KMS-11 (cell line): Measurements from ENCODE around the gene ASB18.

Source experiments
- H2AFZ ChIP-seq: fragments of 200-600 bp; sonication (generic); 2 replicates; pipeline ENCODE4 v1.6.1; 2016; ENCODE audit warnings: antibody characterized with exemption, mixed run types, low read depth
- H3K27ac ChIP-seq: fragments of 200-600 bp; sonication (generic); 2 replicates; pipeline ENCODE4 v1.6.1; 2016; ENCODE audit warnings: mild to moderate bottlenecking, mixed run types
- H3K27me3 ChIP-seq: fragments of 200-600 bp; sonication (generic); 2 replicates; pipeline ENCODE4 v1.6.1; 2017; ENCODE audit warnings: mild to moderate bottlenecking, low read depth, mixed run types, moderate library complexity; ENCODE audit not compliant: insufficient read depth
- H3K36me3 ChIP-seq: fragments of 200-600 bp; sonication (generic); 2 replicates; pipeline ENCODE4 v1.6.1; 2017; ENCODE audit warnings: mild to moderate bottlenecking, mixed run types; ENCODE audit not compliant: insufficient read depth
- H3K4me1 ChIP-seq: fragments of 200-600 bp; sonication (generic); 2 replicates; pipeline ENCODE4 v1.6.1; 2016; ENCODE audit warnings: mild to moderate bottlenecking, low read depth, mixed run types; ENCODE audit not compliant: poor library complexity, severe bottlenecking
- H3K4me2 ChIP-seq: fragments of 200-600 bp; sonication (generic); 2 replicates; pipeline ENCODE4 v1.7.0; 2016; ENCODE audit warnings: mild to moderate bottlenecking, mixed run types
- H3K4me3 ChIP-seq: fragments of 200-600 bp; sonication (generic); IDR thresholded peaks from 2 replicates; pipeline ENCODE4 v1.6.1; 2017; ENCODE audit warnings: low read depth, low read length, mixed read lengths; ENCODE audit not compliant: insufficient read depth
- H3K79me2 ChIP-seq: fragments of 200-600 bp; sonication (generic); 2 replicates; pipeline ENCODE4 v1.6.1; 2016; ENCODE audit warnings: low read depth, mixed run types; ENCODE audit not compliant: insufficient read depth
- H3K9ac ChIP-seq: fragments of 200-600 bp; sonication (generic); 2 replicates; pipeline ENCODE4 v1.6.1; 2016; ENCODE audit warnings: mild to moderate bottlenecking, mixed run types
- H4K20me1 ChIP-seq: fragments of 200-600 bp; sonication (generic); 2 replicates; pipeline ENCODE4 v1.6.1; 2016; ENCODE audit warnings: mild to moderate bottlenecking, mixed run types; ENCODE audit not compliant: insufficient read depth
- CTCF ChIP-seq: fragments of 200-600 bp; sonication (generic); conservative IDR thresholded peaks from 2 replicates; pipeline ENCODE4 v1.6.1; 2017; ENCODE audit warnings: low read depth, mild to moderate bottlenecking, antibody characterized with exemption, low read length, moderate library complexity, mixed read lengths

The ASB18 gene

DNA sequence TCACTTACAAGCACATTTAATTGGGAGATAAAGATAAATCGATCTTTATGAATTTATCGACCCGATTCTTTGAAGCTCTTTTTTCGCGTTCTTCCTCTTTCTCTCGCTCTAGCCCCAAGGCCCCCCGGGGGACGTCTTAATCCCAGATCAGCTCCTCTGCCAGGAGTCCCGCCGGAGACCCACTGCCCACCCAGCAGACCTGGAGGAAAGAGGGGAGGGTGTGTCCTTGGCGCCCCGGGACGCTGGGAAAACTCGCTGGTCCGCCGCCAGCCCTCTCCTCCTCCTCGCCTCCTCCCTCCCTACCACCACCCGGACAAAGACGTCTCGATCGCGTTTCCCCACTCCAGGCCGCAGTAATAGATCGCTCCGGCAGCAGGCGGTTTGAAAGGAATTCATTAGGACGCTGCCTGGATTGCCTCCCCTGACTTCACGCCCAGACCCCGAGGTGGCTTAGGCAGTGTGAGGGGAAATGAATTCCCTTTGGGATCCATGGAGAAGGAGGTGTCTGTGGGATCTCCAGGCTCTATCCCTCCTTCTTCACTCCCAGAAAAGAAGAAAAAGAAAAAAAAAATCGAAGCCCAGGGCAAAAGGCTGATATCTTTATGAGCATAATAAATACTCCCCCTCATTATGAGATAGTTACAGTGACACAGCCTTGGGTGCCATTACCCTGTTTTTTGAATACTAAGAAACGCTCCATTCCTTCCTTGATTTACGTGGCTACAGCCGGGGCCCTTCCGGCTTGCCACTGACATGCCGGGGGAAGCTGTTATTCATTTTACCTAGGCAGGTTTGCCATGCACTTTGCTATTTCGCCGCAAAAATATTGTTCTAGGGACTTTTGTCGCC lies 94.2 kb downstream of the ASB18 start:
- no peak overlapping the region for H3K9ac ChIP-seq
- no peak overlapping the region for H3K4me3 ChIP-seq
- no peak overlapping the region for H3K4me2 ChIP-seq
- H3K4me1 ChIP-seq = no peaks in the 10 kb centered on the region
- H4K20me1 ChIP-seq = no peaks in the 10 kb centered on the region
- no peaks in the 10 kb centered on the region for H3K36me3 ChIP-seq
- TF ChIP-seq CTCF = no peak
- H3K79me2 ChIP-seq = no peaks in the 10 kb centered on the region
- no peaks in the 10 kb centered on the region for H3K27me3 ChIP-seq
- H3K27ac ChIP-seq = no peak overlapping the region
- no peak overlapping the region for H2AFZ ChIP-seq

DNA sequence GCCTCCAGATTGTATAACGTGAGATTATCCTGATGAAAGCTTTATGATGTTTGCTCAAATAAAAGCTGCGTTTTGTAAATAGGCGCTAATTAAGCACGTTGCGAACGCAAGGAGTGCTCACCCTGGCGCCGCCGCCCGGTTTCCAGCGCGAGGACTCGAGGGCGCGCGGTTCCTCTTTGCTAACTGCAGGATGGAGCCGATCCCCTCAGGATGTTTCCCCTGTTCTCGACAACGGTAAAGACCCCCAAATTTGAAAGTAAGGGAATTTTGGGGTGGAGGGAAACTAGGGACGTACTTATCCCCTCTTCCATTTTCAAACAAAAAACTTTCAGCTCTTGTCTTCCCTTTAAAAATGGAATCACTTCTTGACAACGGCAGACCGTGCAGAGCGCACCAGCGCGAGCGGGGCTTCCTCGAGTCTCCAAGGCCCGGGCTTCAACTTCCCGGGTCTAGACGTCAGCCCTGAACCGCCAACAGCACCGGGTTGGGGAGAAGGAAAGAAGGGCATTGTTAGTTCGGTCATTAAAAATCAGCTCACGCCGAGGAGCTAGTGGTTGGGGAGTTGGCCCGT lies 95.0 kb downstream of the ASB18 start:
- no peaks in the 10 kb centered on the region for H3K4me1 ChIP-seq
- H3K4me2 ChIP-seq = no peak overlapping the region
- no peak overlapping the region for H3K9ac ChIP-seq

GRCh38 chr2:236168110-236169080 lies 95.8 kb downstream of the ASB18 start, which contains the start of gene GBX2:
Gene GBX2 (minus strand): TSS chr2:236168386. CDS start chr2:236167971, 415 bp downstream.
- TF ChIP-seq CTCF = no peak

More for the DNA sequence above, 95.0 kb downstream of the ASB18 start:
- Histone ChIP-seq H2AFZ (no peak overlapping the region), H3K36me3 (no peaks in the 10 kb centered on the region), H3K27me3 (no peaks in the 10 kb centered on the region), H4K20me1 (no peaks in the 10 kb centered on the region), H3K27ac (no peak overlapping the region), H3K79me2 (no peaks in the 10 kb centered on the region), H3K4me3 (no peak overlapping the region)
- TF ChIP-seq CTCF = no peak

DNA sequence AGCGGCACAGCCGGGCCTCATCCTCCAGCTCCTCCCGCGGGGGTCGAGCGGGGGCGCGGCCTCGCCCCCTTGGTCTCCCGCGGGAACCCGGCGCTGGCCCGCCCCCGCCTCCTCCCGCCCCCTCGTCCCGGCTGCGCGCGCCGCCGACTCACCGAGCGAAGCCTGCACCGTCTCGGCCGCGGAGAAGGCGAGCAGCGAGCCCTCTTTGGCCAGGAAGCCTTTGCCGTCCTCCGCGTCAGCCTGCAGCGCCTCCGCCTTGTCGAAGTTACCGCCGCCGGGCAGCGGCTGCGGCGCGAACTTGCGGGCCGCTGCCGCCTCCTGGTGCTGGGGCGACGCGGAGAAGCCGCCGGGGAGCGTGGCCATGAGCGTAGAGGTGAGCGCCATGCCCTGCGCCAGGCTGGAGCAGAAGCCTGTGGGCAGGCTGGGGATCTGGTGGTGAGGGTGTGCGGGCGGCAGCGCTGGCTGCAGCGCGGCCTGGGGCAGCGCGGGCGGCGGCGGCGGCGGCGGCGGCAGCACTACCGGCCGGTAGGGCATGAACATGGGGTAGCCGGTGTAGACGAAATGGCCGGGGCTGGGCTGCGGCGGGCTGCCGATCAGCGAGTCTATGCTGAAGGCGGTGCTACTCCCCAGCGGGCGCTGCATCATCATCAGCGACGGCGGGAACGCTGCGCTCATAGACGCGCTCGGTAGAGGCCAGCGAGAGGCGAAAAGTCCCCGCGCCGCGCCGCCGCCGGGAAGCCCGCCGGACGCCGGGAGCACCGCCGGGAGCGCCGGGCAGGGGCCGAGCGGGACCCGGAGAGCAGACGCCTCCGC lies 96.7 kb downstream of the ASB18 start:
- no peak overlapping the region for H3K4me3 ChIP-seq
- H4K20me1 ChIP-seq = no peaks in the 10 kb centered on the region
- no peaks in the 10 kb centered on the region for H3K27me3 ChIP-seq
- no peak for TF ChIP-seq CTCF
- no peak overlapping the region for H3K4me2 ChIP-seq
- H3K36me3 ChIP-seq = no peaks in the 10 kb centered on the region
- no peaks in the 10 kb centered on the region for H3K4me1 ChIP-seq
- no peak overlapping the region for H2AFZ ChIP-seq
- H3K27ac ChIP-seq = no peak overlapping the region
- H3K79me2 ChIP-seq = no peaks in the 10 kb centered on the region
- no peak overlapping the region for H3K9ac ChIP-seq

More at GRCh38 chr2:236168110-236169080, 95.8 kb downstream of the ASB18 start, which contains the start of gene GBX2:
- Histone ChIP-seq H3K27ac (no peak within 1 kb of the TSS), H3K27me3 (no peaks in the 10 kb centered on the region), H3K9ac (no peak within 1 kb of the TSS), H3K36me3 (no peaks in the 10 kb centered on the region), H4K20me1 (no peaks in the 10 kb centered on the region), H3K4me2 (no peak within 1 kb of the TSS), H3K79me2 (no peaks in the 10 kb centered on the region), H3K4me1 (no peaks in the 10 kb centered on the region), H2AFZ (no peak within 1 kb of the TSS), H3K4me3 (no peak within 1 kb of the TSS)
